HG02571 (cell line): Measurements from ENCODE around the gene PSG2.
"Not testable (repeated sequence)": the region's sequence is repeated elsewhere in the genome, so short reads cannot be mapped to it uniquely, and the experiment has no call there.

ENCODE experiments used
- ATAC-seq: cut with Tn5 transposase; IDR thresholded peaks from one replicate; pipeline ENCODE4 v1.9.1; 2021; ENCODE audit warnings: mild to moderate bottlenecking, moderate library complexity; ENCODE audit not compliant: unreplicated experiment

The PSG2 gene

GRCh38 chr19:43078311-43078710 lies 4.2 kb downstream of the PSG2 start:
- no peak for ATAC-seq

GRCh38 chr19:43077881-43078280 lies 4.6 kb downstream of the PSG2 start:
- ATAC-seq: not testable (repeated sequence)

- not testable (repeated sequence) for ATAC-seq
These were observed 20.1 kb downstream of the PSG2 start for GRCh38 chr19:43062418-43062817.

- ATAC-seq: not testable (repeated sequence)
These were observed 21.2 kb downstream of the PSG2 start for GRCh38 chr19:43061326-43061725.

- ATAC-seq: not testable (repeated sequence)
These were observed 22.2 kb downstream of the PSG2 start for GRCh38 chr19:43060254-43060653.

- ATAC-seq: not testable (repeated sequence)
These were observed 23.0 kb downstream of the PSG2 start for GRCh38 chr19:43059482-43059881.

- not testable (repeated sequence) for ATAC-seq
These were observed 24.1 kb downstream of the PSG2 start for GRCh38 chr19:43058440-43058839.

- not testable (repeated sequence) for ATAC-seq
These were observed 34.5 kb downstream of the PSG2 start for GRCh38 chr19:43047966-43048365.

GRCh38 chr19:43046578-43046977 lies 35.9 kb downstream of the PSG2 start:
- ATAC-seq: not testable (repeated sequence)

GRCh38 chr19:43043492-43044180 lies 38.9 kb downstream of the PSG2 start:
- ATAC-seq: not testable (repeated sequence)

GRCh38 chr19:43031645-43032044 lies 50.9 kb downstream of the PSG2 start:
- not testable (repeated sequence) for ATAC-seq

- no peak for ATAC-seq
These were observed 53.6 kb downstream of the PSG2 start for GRCh38 chr19:43028866-43029265.

- ATAC-seq: not testable (repeated sequence)
These were observed 54.5 kb downstream of the PSG2 start for GRCh38 chr19:43027985-43028384.

GRCh38 chr19:43027061-43027460 lies 55.4 kb downstream of the PSG2 start:
- not testable (repeated sequence) for ATAC-seq

GRCh38 chr19:43026369-43026768 lies 56.1 kb downstream of the PSG2 start, which contains the start of gene PSG11:
Gene PSG11, minus strand, starts transcription at chr19:43026469. Its CDS starts 97 bp downstream, at chr19:43026372.
- not testable (repeated sequence) for ATAC-seq

- ATAC-seq: not testable (repeated sequence)
These were observed 60.4 kb downstream of the PSG2 start for GRCh38 chr19:43022098-43022497.

GRCh38 chr19:43021629-43022028 lies 60.9 kb downstream of the PSG2 start:
- not testable (repeated sequence) for ATAC-seq

- not testable (repeated sequence) for ATAC-seq
These were observed 62.9 kb downstream of the PSG2 start for GRCh38 chr19:43019588-43019987.
